Measurements from ENCODE around the gene GNAI3.

DNA sequence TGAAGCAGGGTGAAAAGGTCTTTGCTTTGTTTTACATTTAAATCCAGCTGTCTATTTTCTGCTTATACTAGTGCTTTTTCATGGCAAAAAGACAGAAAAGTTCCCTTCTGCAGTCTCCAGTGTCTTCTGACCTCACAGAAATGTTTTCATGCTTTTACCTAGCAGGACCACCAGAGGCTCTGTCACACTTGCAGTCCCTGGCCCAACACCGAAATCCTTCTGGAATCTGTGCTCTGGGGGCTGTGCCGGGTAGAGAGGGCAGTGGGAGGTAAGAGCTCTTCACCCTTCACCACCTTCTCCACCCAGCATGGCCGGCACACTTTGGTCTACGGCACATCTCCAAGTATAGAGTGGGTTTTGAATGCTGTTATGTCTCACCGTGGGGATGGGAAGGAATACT lies 50.2 kb downstream of the GNAI3 start:
- TF ChIP-seq POLR2A (IDR thresholded peaks at IDR 0.05) (no peak), POLR2AphosphoS5 (IDR thresholded peaks at IDR 0.05; ENCODE audit: insufficient read depth in 1 of 2, low read depth in 1 of 2) (no peak)

Measured in vagina (tissue), 2 donors.